Stimulated activated CD8-positive, alpha-beta memory T cell treated with anti-CD3 and anti-CD28 coated beads, Interleukin-12 subunit alpha, Interleukin-12 subunit beta, amount 100 ng/mL, for 24 hours (primary cell): Measurements from ENCODE around the gene OXER1.

Experiments used
- DNase-seq: peaks from one replicate; pipeline ENCODE4 v3.0.0-alpha.2; 2020; ENCODE audit errors: extremely low read depth

OXER1 gene

DNA sequence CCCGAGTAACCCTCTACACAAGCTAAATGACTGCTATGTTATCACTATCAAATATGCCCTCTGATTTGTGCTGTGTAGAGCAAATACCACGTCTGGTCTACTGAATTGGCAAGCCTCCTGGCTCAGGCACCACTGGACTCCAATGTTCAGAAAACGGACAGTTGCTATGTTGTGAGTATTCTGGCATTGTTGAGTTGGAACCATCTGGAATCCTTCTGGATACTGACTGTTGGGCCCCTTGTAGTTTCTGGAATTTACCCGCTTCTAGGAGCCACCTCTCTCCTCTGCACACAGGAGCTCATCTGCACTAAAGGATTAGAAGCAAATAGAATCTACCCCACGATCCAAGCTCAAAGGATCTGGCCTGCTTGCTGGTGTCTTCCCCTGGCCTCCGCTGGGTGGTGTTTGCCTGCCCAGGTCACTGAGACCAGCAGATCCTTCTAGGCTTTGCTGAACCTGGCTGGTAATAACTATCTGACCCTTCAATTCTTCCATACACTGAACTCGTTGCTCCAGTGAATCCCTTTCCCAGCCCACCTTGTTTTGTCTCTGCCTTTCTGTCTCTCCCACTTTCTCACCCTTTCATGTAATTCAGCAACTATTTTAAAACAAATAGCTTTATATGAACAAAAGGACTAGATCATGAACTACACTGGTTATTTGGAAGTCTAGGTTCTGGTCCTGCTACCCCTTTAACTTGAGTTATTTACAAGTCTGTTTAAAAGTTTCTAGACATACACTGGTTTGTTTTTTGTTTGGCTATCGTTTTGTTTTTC is 30.5 kb upstream of the OXER1 start:
- DNase-seq: no peak

DNA sequence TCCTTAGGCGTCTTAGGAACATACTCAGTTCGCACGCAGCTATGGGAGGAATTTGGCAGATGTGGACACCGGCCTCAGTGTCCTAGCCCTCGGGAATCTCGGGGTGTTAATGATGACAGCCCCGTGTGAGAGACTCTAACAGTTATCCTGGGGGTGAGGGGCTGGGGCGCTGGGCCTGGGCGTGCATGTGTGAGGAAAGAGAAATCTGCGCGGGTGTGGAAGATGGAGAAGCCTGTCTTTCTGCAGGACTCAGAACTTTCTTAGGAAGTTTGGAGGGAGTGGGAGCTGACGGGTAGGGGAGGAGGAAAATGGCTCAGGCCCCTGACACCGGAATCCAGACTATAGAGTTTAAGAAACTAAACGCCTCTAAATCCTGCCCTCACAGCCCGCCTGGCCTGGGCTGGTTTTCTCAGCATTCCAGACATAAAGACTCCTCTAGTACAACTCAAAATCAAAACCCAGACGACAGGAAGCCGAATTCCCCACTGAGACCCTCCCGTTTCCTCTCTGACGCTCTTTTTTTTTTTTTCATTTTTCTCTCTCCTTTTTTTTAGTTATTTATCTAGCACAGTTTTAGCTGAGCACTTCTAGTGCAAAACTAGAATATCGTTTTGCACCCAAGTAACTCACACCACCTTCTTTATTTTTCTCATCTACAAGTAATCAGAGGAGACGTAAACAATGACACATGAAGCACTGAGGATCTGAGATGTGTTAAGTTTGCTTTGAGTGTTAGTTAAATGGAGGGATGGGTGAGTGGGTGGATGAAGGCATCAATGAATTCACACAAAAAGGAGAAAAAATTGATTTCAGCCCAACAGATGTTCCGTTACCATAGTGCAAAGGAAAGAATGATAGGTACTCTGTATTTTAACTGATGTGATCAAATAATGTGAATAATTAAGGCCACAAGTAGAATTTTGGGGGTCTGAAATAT is 29.7 kb upstream of the OXER1 start:
- DNase-seq: no peak

GRCh38 chr2:42792583-42793333 is 28.8 kb upstream of the OXER1 start, which contains the start of gene HAAO:
HAAO (minus strand) TSS chr2:42792583; CDS start chr2:42792536, 47 bp downstream.
- DNase-seq: no peak

GRCh38 chr2:42792087-42792582 is 28.2 kb upstream of the OXER1 start:
- DNase-seq: no peak

DNA sequence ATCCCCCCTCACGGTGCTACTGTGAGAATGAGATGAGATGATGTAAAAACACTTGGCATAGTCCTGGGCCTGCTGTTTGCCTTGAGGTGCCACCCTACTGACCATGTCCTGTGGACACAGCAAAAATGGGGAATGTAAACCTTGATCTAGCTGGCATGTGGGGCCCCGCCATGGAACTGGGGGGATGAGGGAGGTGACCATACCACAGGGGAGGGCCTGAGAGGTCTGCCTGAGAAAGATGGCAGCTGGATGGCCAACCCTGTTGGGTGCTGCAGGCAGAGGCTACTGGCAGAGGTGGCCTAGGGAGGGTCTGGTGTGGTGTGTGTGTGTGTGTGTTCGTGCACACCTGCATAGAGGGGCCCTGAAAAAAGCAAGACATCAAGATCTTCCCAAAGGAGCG is 27.7 kb upstream of the OXER1 start:
- no peak for DNase-seq

DNA sequence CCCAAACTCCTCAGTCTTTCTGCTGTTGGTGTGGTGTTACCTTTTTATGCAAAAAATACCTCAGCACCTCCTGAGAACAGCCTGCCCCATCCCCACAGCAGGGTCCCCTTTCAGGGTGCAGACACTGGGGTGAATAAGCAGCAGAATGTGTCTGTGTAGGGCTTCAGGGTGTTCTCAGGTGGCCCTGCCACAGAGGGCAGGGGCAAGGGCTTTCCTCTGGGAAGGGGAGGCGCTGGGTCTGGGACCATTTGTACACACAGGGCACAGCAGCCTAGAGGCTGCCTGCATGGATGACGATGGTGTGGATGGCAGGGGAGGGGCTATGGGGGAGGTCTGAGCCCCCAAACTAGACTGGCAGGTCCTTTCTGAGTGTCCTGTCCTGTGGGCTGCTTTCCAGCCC is 25.8 kb upstream of the OXER1 start:
- DNase-seq: no peak

DNA sequence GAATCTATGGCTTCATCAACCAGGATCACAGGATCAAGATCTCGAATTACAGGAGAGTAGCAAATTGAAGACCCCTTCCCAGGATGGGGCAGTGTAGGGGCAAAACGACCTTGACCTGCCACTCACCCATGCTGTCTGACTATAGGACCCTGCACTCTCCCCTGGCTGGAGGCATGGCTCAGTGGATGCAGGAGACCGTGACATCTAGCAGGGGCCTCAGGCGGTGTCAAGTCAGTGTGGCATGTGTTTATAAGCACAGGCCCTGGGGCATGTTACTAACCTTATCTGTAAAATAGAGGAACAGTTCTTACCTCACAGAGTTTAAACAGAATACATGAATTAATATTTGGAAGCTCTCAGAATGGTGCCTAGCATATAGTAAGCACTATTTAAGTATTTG is 24.9 kb upstream of the OXER1 start:
- no peak for DNase-seq

GRCh38 chr2:42788478-42788793 is 24.5 kb upstream of the OXER1 start:
- DNase-seq: no peak

- DNase-seq: no peak
Measured at GRCh38 chr2:42787788-42788477, 24.0 kb upstream of the OXER1 start.

DNA sequence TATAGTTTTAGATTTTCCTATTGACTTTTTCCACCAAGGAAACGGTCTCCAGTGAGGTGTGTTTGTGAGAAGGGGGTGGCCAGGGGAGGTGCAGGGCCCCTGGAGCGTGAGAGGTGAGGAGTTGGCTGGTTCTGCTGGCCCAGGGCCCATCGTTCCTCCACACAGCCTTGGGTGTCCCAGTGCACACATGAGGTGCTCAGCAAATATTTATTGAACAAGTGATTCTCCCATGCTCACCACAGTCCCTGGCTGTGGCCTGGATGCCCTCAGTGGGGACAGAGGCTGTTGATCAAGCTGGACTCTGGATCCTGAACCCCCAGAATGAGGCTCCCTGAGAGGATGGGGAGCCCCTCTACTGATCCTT is 23.5 kb upstream of the OXER1 start:
- no peak for DNase-seq

DNA sequence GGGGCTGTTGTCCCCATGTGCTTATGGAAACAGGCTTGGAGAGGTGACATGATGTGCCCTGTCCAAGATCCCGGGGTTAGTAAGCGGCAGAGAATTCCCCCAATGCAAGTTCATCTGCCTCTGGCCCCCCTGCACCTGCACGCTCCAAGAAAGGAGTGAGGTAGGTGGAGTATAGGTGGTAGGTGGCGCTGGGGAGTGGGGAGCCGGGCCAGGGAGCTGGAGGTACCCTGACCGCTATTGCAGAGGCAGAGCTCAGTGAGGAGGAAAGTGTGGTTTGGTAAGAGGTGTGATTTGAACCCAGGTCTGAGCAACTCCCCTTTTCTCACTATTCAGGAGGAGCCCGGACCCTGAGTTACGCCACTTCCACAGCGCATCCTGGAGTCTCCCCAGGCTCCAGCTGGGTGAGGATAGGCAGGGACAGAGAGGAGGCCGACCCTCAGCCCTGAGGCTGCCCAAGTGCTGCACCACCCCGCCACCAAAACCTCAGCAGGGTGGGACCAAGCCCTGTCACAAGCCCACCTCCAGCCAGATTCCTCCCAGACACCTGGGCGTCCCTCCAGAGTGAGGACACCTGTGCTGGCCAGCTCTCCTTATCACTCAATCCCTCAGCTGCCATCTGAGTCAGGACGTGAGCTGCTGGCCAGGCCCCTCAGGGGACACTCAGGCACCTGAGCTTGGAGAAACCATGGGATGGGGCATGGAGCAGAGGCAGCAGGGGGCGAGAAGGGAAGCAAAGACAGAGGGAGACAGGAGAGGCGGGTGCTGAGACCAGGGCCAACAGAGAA is 22.8 kb upstream of the OXER1 start:
- no peak for DNase-seq

DNA sequence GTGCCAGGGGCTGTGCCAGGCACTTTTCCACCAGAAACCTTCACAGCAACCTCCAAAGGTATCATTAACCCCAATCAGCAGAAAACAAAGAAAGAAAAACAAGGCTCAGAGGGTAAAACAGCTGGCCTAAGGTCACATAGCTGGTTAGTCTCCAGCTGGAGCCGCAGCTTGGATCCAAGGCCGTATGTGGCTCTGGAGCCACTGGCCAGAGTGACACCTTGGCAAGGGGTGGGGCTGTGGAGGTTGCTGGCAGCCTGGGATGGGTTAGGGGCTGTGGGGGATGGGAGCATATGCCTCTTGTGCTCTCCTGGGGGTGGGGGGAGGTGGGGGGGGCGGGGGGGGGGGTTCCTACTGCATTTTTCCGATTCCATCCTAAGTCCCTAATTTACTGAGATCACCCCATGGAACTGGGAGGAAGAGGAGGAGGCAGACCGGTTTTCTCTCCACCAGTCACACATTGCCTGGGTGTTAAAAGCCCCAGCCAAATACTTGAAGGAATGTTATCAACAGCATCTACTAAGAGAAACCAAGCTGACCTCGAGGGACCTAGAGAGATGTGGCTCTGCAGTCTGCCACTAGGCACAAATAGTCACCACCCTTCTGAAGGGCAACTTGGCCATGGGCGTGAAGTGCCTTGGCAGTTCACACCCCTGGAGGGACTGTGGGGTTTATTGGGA is 20.4 kb upstream of the OXER1 start:
- DNase-seq: no peak

GRCh38 chr2:42783511-42783910 is 19.6 kb upstream of the OXER1 start:
- DNase-seq: no peak

- no peak for DNase-seq
Measured at GRCh38 chr2:42781181-42781580, 17.2 kb upstream of the OXER1 start.

DNA sequence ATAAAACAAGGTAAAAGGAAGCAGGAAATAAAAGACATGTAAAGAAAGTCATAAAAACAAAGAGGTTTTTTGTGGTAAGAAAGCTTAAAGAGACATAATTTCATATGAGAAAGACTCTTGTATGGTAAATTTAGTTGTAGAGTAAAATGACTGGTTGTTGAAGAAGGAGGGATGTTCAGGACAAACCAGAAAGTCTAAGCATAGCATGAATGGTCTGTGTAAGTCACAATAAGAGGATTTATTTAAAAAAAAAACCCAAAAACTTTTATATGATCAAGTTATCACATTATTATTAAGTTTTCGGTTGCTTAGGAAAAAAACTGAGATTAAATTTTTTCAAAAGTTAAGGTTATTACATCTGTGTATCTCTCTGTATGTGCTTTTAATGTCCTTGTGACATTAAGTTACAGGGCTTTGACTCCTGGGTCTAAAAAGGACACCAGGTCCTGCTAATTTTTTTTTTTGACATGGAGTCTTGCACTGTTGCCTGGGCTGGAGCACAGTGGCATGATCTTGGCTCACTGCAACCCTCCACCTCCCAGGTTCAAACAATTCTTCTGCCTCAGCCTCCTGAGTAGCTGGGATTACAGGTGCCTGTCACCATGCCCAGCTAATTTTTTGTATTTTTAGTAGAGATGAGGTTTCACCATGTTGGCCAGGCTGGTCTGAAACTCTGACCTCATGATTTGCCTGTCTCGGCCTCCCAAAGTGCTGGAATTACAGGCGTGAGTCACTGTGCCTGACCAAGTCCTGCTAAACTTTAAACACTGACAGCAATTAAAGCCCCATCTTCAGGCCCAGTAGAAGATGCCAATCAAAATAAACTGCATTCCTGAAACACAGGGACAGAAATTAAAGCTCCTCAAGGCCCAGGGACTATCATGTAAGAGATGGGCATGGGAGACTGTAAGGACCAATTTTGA is 14.2 kb upstream of the OXER1 start:
- DNase-seq: no peak

GRCh38 chr2:42775810-42776209 is 11.9 kb upstream of the OXER1 start:
- no peak for DNase-seq

DNA sequence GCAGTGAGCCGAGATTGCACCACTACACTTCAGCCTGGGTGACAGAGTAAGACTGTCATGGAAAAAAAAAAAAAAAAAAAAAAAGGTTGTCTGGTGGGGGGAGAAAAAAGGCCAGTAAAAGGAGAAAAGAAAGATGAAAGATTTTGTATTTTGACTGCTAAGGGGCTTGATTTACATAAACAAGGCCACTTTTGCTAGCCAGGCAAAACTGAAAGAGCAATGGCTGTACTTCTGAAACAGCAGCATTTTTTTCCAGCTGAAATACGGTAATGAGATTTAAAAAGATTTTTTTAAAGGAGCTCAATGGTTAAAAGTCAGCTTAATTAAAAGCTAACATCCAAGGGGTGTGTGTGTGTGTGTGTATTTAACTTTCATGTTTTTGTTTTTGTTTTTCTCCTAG is 11.3 kb upstream of the OXER1 start:
- DNase-seq: no peak

DNA sequence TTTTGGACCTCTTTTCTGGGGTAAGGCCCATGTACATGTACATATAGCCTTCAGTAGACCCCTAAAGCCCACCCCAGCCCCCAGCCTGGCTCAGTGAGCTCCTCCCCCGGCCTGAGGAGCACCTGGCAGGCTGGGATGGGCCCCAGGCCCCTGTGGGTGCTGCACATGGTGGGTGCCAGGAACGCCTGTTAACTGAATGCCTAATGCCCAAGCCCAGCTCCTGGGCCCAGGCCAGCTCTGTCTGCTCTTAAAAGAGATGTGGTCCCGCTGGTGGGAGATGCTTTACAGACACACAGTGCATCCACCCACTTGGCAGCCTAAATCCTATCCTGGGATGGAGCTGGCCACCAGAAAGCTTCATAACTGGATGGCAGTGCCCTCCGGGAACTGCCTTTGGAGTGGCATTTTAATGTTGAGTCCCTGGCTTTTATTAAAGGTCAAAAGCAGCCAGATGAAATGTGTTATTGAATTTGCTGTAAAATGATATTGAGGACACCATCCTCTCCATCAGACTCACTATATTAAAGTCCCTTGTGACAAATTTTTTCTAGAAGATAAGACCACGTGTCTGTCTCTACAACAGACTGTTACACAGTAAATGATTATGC is 7.7 kb upstream of the OXER1 start:
- DNase-seq: no peak
